Coronary artery (tissue), 2 donors: ENCODE data around the gene CCDC86.

ENCODE experiments used
- DNase-seq: peaks from one replicate; pipeline ENCODE4 v3.0.0-alpha.2; 2017; ENCODE audit warnings: low spot score
- H3K27ac ChIP-seq, 2 donors: fragments of 200-600 bp; sonication (generic); one replicate each; pipeline ENCODE4 v1.5.1; 2016 to 2019
- H3K4me3 ChIP-seq: fragments of 200-600 bp; sonication (generic); 2 replicates; pipeline ENCODE4 v1.5.1; 2016; ENCODE audit warnings: mild to moderate bottlenecking, moderate library complexity
- TF ChIP-seq, protein P1 (sequence below): fragments of 200-600 bp; sonication (generic); IDR thresholded peaks from one replicate; pipeline ENCODE4 v1.5.1; 2019; ENCODE audit warnings: antibody characterized with exemption

The CCDC86 gene

DNA sequence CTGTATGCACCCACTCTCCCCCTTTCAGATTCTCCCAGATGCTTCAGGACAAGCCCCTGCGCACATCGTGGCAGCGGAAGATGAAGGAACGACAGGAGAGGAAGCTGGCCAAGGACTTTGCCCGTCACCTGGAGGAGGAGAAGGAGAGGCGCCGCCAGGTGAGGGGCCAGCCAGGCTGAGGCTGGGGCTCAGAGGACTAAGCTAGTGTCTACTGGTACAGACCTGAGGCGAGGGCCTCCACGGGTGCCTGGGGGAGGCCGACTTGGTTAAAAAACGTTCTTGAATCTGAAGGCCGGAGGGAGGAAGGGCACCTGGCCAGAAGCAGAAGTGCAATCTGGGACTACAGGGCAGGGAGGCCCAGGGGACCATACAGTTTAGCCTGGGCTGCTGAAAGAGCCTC lies 6.0 kb downstream of the CCDC86 start:
- Histone ChIP-seq H3K4me3 (no peak overlapping the region), H3K27ac (no peak overlapping the region)
- TF ChIP-seq, protein P1, sequence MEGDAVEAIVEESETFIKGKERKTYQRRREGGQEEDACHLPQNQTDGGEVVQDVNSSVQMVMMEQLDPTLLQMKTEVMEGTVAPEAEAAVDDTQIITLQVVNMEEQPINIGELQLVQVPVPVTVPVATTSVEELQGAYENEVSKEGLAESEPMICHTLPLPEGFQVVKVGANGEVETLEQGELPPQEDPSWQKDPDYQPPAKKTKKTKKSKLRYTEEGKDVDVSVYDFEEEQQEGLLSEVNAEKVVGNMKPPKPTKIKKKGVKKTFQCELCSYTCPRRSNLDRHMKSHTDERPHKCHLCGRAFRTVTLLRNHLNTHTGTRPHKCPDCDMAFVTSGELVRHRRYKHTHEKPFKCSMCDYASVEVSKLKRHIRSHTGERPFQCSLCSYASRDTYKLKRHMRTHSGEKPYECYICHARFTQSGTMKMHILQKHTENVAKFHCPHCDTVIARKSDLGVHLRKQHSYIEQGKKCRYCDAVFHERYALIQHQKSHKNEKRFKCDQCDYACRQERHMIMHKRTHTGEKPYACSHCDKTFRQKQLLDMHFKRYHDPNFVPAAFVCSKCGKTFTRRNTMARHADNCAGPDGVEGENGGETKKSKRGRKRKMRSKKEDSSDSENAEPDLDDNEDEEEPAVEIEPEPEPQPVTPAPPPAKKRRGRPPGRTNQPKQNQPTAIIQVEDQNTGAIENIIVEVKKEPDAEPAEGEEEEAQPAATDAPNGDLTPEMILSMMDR = no peak
- no peak for DNase-seq

DNA sequence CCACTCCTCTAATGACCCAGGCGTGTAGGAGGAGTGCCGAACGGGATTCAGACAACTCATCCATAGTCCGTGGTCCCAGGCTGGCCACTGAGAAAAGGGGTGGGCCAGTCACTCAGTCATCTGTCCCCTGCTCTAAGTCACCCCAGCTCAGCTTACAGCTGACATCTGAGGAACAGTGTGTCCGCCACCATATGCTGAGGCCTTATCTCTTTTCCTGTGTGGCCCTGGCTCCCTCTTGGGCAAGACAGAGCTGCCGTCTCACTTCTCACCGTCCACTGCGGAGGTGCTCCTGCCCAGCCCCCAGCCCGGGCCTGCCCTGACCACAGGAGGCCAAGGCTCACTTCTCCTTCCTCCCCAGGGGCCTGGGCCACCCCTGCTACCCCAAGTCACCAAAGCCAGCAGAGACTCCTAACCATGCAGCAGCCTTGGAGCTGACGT lies 6.8 kb downstream of the CCDC86 start:
- DNase-seq = no peak
- TF ChIP-seq, protein P1 = no peak
- Histone ChIP-seq H3K4me3 (no peak overlapping the region), H3K27ac (no peak overlapping the region)

- no peak overlapping the region for H3K27ac ChIP-seq
- no peak overlapping the region for H3K4me3 ChIP-seq
- no peak for DNase-seq
- TF ChIP-seq, protein P1 = no peak
Measured at GRCh38 chr11:60849641-60850520, 8.0 kb downstream of the CCDC86 start.

DNA sequence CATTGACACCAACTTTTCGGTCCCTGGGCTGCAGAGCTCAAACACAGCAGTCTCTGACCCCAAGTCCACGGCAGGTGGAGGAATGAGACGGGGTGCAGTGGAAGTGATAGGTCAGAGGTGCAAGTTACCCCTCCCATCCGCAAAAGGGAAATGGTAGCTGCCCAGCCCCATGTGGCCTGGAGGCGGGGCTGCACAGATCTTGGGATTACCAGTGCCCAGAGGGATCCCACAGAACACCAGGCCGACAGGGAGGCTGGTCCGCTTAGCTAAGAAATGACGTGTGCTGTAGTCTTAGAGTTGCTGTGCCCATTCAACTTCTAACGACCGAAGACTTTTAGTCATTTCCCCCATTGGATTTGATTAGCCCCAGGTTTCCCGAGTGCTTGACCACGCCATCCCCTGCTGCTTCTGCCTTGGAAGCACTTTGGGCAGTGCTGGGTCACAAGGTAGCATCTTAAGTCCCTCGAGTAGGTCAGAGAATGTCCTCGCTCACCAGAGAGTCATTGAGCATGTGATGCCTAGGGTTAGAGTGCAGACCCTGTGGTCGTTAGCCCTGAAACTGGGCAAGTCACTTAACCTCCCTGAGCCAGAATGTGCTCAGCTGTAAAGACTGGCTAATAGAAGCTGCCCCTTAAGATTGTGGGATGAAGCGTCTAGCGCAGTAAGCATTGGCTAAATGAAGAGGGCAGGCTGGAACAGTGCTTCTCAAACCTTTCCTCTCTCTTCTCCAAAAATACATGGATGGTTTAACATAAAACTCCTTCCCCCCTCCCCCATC lies 9.6 kb downstream of the CCDC86 start:
- TF ChIP-seq, protein P1 = no peak
- Histone ChIP-seq H3K4me3 (no peak overlapping the region), H3K27ac (no peak overlapping the region)
- no peak for DNase-seq

- TF ChIP-seq, protein P1 = no peak
- no peak for DNase-seq
Measured at GRCh38 chr11:60852117-60852981, 10.4 kb downstream of the CCDC86 start.

GRCh38 chr11:60852982-60853950 lies 11.4 kb downstream of the CCDC86 start:
- DNase-seq = no peak
- Histone ChIP-seq H3K4me3 (no peak overlapping the region), H3K27ac (no peak overlapping the region)
- TF ChIP-seq, protein P1 = no peak

More at GRCh38 chr11:60852117-60852981, 10.4 kb downstream of the CCDC86 start:
- H3K4me3 ChIP-seq = no peak overlapping the region
- no peak overlapping the region for H3K27ac ChIP-seq
